A549 (cell line): Measurements from ENCODE around the gene SLC25A18. TPM values are rescaled to one million over a fixed set of nuclear protein-coding genes. Genes with fewer than 3 reads are reported as not detected.

ENCODE experiments used
- ATAC-seq, 2 experiments: fragments of 200-7000 bp in 1 of 2; fragments of >200 bp in 1 of 2; cut with Nextera tagmentation in 1 of 2; cut with Tn5 transposase in 1 of 2; 3 replicates each; pipeline versions ENCODE4 v1.8.0 to v1.9.1; 2018 to 2020; ENCODE audit warnings: mild to moderate bottlenecking in 1 of 2, moderate library complexity in 1 of 2
- CTCF ChIA-PET: fragments of 300-600 bp; sonication (Branson Sonifier 250); formaldehyde crosslinking; extraction: SDS; loops from one replicate; lab custom pipeline; 2021; ENCODE audit warnings: antibody characterized with exemption, inconsistent platforms; lab: Yijun Ruan, JAX
- POLR2A ChIA-PET: fragments of 350-600 bp; formaldehyde crosslinking; extraction: SDS; loops from one replicate; lab custom pipeline; 2021; ENCODE audit warnings: antibody characterized with exemption, inconsistent platforms; lab: Yijun Ruan, JAX
- DNase-seq, 2 experiments: peaks; one replicate each; pipeline versions ENCODE4 v3.0.0 to v3.0.0-alpha.2; 2011 to 2016; ENCODE audit warnings: low read depth in 1 of 2, low spot score in 1 of 2
- FAIRE-seq: peaks from 2 replicates; lab custom pipeline; 2011; peaks lifted over from hg19 to GRCh38; lab: Jason Lieb, UNC
- H3K27ac ChIP-seq, 2 experiments: fragments of >200 bp; sonication (Bioruptor Twin); formaldehyde crosslinking; 3 replicates each; pipeline ENCODE4 v1.5.1; 2016 to 2017
- H3K4me1 ChIP-seq: fragments of >200 bp; sonication (Bioruptor Twin); formaldehyde crosslinking; 3 replicates; pipeline ENCODE4 v1.6.1; 2016
- H3K4me2 ChIP-seq: fragments of >200 bp; sonication (Bioruptor Twin); formaldehyde crosslinking; 3 replicates; pipeline ENCODE4 v1.6.1; 2016
- H3K4me3 ChIP-seq: fragments of >200 bp; sonication (Bioruptor Twin); formaldehyde crosslinking; 3 replicates; pipeline ENCODE4 v1.5.1; 2016
- H3K9me3 ChIP-seq: fragments of >200 bp; sonication (Bioruptor Twin); formaldehyde crosslinking; 3 replicates; pipeline ENCODE4 v1.6.1; 2016
- BHLHE40 ChIP-seq: IDR thresholded peaks from 2 replicates; pipeline ENCODE4 v1.6.1; 2012; ENCODE audit warnings: low read depth, low read length, inconsistent platforms
- EHF ChIP-seq: fragments of 250-450 bp; sonication (Bioruptor Pico); IDR thresholded peaks from 2 replicates; pipeline ENCODE4 v1.5.0; 2020; ENCODE audit warnings: mild to moderate bottlenecking
- ESRRA ChIP-seq: fragments of 150-350 bp; IDR thresholded peaks from 2 replicates; pipeline ENCODE4 v1.6.1; 2014; ENCODE audit warnings: mild to moderate bottlenecking, low read length, borderline replicate concordance
- GATA3 ChIP-seq: IDR thresholded peaks from 2 replicates; pipeline ENCODE4 v1.6.1; 2012; ENCODE audit warnings: borderline replicate concordance
- HDAC2 ChIP-seq: fragments of 200-600 bp; sonication (generic); IDR thresholded peaks from 2 replicates; pipeline ENCODE4 v1.6.1; 2016
- HOXA7 ChIP-seq: fragments of 250-450 bp; sonication (Bioruptor Pico); IDR thresholded peaks from 2 replicates; pipeline ENCODE4 v1.5.0; 2020; ENCODE audit warnings: mild to moderate bottlenecking, moderate library complexity
- HOXB5 ChIP-seq: fragments of 250-450 bp; sonication (Bioruptor Pico); IDR thresholded peaks from 2 replicates; pipeline ENCODE4 v1.5.0; 2020; ENCODE audit warnings: mild to moderate bottlenecking, moderate library complexity
- JUN ChIP-seq, 2 experiments: fragments of >200 bp; sonication (Bioruptor Twin); formaldehyde crosslinking; IDR thresholded peaks; 2 replicates in 1 of 2; 3 replicates in 1 of 2; pipeline ENCODE4 v1.6.1; 2016 to 2017
- KDM1A ChIP-seq: fragments of 200-600 bp; sonication (generic); IDR thresholded peaks from 2 replicates; pipeline ENCODE4 v1.6.1; 2016; ENCODE audit warnings: low read depth, mild to moderate bottlenecking
- KDM5A ChIP-seq: fragments of 200-600 bp; sonication (generic); IDR thresholded peaks from 2 replicates; pipeline ENCODE4 v1.6.1; 2016; ENCODE audit warnings: antibody characterized with exemption, mild to moderate bottlenecking
- MAZ ChIP-seq: fragments of 150-350 bp; IDR thresholded peaks from 2 replicates; pipeline ENCODE4 v1.6.1; 2014; ENCODE audit warnings: antibody characterized with exemption, low read depth, low read length, borderline replicate concordance
- MYC ChIP-seq: IDR thresholded peaks from 2 replicates; pipeline ENCODE4 v1.6.1; 2012; ENCODE audit warnings: mild to moderate bottlenecking, inconsistent platforms, low read length, improper control_type of control experiment, borderline replicate concordance
- NFE2L2 ChIP-seq: fragments of 150-350 bp; conservative IDR thresholded peaks from 2 replicates; pipeline ENCODE4 v1.6.1; 2014; ENCODE audit warnings: low read length
- PHF8 ChIP-seq: fragments of 200-600 bp; sonication (generic); IDR thresholded peaks from 2 replicates; pipeline ENCODE4 v1.6.1; 2016; ENCODE audit warnings: low read depth, mild to moderate bottlenecking, antibody characterized with exemption, moderate library complexity, borderline replicate concordance
- POLR2A ChIP-seq: IDR thresholded peaks from 2 replicates; pipeline ENCODE4 v1.6.1; 2012; ENCODE audit warnings: mild to moderate bottlenecking, low read length
- RAD21 ChIP-seq, 2 experiments: fragments of >200 bp in 1 of 2; sonication (Bioruptor Twin) in 1 of 2; formaldehyde crosslinking in 1 of 2; IDR thresholded peaks in 1 of 2; conservative IDR thresholded peaks in 1 of 2; 2 replicates in 1 of 2; 3 replicates in 1 of 2; pipeline ENCODE4 v1.6.1; 2012 to 2018; ENCODE audit warnings: inconsistent platforms in 1 of 2
- RARB ChIP-seq: fragments of 250-450 bp; sonication (Bioruptor Pico); IDR thresholded peaks from 2 replicates; pipeline ENCODE4 v1.8.0; 2021; ENCODE audit warnings: mild to moderate bottlenecking, moderate library complexity
- TP53 ChIP-seq: fragments of 250-450 bp; sonication (Bioruptor Pico); IDR thresholded peaks from 2 replicates; pipeline ENCODE4 v1.5.0; 2021; ENCODE audit warnings: mild to moderate bottlenecking, moderate library complexity
- ZFP36 ChIP-seq: fragments of 450-650 bp; IDR thresholded peaks from 2 replicates; pipeline ENCODE4 v1.6.1; 2014; ENCODE audit warnings: borderline replicate concordance; ENCODE audit not compliant: partially characterized antibody
- WGBS: methylation state at CpG from one replicate; pipeline ENCODE4 v1.1.6; 2017; ENCODE audit errors: missing lambda C conversion rate; 5-methylcytosine and 5-hydroxymethylcytosine counted together
- polyA plus RNA-seq, 4 experiments: library from polyadenylated mRNA; depleted of rRNA in 3 of 4; stranded (reverse); fragments of >200 nt; fragmentation: RNase III in 1 of 4; extraction: RNeasy Plus Mini Kit Qiagen cat#74134 plus additional on column Dnase treatment in 1 of 4; gene quantifications; 2 replicates in 3 of 4; 3 replicates in 1 of 4; pipeline ENCODE4 v1.2.3, GENCODE V29; 2011 to 2017
- TF ChIP-seq, protein P1 (sequence below): fragments of 450-650 bp; IDR thresholded peaks from 2 replicates; pipeline ENCODE4 v1.6.1; 2014; ENCODE audit warnings: antibody characterized with exemption
- TF ChIP-seq, protein P2 (sequence below): fragments of 250-450 bp; sonication (Bioruptor Pico); IDR thresholded peaks from 2 replicates; pipeline ENCODE4 v1.5.0; 2021; ENCODE audit warnings: mild to moderate bottlenecking, moderate library complexity, borderline replicate concordance
- TF ChIP-seq, protein P3 (sequence below): fragments of 250-450 bp; sonication (Bioruptor Pico); IDR thresholded peaks from 2 replicates; pipeline ENCODE4 v1.5.0; 2020; ENCODE audit warnings: low read depth, mild to moderate bottlenecking, moderate library complexity

The SLC25A18 gene
- polyA plus RNA-seq, 2 of the 4 experiments (the other 2 are of a cell fraction): not detected

DNA sequence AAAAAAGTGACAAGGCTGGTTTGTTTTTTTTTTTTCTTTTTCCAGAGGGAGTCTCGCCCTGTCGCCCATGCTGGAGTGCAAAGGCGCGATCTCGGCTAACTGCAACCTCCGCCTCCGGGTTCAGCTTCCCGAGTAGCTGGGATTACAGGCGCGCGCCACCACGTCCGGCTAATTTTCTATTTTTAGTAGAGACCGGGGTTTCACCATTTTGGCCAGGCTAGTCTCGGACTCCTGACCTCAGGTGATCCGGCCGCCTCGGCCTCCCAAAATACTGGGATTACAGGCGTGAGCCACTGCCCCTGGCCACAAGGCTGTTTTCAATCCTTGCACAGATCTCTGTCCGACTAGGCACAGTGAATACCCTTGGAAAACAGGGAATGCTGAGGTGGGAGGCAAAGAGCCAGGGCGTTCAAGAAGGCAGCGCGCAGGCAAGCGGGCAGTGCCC lies 64.7 kb downstream of the SLC25A18 start:
- Histone ChIP-seq H3K4me1 (peaks cover 7% of the 10 kb centered on the region; the same call in 2 of the 3 replicates), H3K27ac (peak overlapping the region; percentile 90 to 97), H3K9me3 (no peaks in the 10 kb centered on the region), H3K4me3 (peak overlapping the region; percentile 96), H3K4me2 (peak overlapping the region; percentile 86)
- DNase-seq (no peak), FAIRE-seq (no peak), ATAC-seq (no peak; a peak in 1 of 6 replicates)
- CTCF ChIA-PET: no interaction called here
- TF ChIP-seq ZFP36 (no peak), MAZ (no peak), GATA3 (no peak)
- 11% methylated on average over 22 of the region's 24 CpGs for WGBS
- POLR2A ChIA-PET: no interaction called here

DNA sequence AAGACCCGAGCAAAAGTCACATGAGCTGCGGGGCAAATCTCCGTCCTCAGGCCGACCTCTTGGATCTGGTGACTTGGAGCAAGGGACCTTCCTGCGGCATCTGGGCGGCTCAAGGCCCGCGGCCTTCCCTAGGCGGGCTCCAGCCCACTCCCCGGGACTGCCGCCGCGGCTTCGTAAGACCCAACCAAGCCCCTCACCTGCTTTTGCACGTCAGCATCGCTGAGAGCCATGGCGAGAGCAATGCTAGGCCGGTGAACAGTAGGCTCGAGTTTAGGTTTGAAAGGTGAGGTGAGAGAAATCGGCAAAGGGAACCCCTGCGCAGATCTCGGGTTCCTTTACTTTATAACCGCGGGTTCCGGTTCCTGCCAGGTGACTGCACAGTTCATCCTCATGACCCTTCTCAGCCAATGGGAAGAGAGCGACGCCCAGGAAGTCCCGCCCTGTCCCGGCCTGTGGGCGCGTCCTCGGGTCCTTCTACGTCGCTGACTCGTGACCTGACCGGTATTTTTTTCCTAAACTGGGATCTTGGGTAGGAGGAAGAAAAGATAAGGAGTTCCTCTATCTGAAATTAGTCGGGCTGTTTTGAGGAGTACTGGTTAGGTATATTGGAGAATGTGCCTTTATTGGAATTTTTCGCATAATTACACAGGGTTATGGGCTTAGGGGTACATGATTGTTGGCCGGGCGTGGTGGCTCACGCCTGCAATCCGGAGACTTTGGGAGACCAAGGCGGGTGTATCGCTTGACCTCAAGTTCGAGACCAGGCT lies 65.3 kb downstream of the SLC25A18 start, which contains the start of gene ATP6V1E1:
Gene ATP6V1E1, minus strand, starts transcription at position 344 of the 767 bp plus-strand sequence. Its CDS starts 114 bp downstream, at position 230.
- ChIA-PET CTCF (no interaction called here), POLR2A (no interaction called here)
- WGBS: 2% methylated on average over 31 of the region's 45 CpGs
- no peak for FAIRE-seq
- H3K9me3 ChIP-seq: no peaks in the 10 kb centered on the region
- peak within 1 kb of the TSS; percentile 86 for H3K4me2 ChIP-seq
- ATAC-seq: peak; percentile 100
- H3K4me1 ChIP-seq: peaks cover 13% of the 10 kb centered on the region
- TF ChIP-seq JUN (IDR thresholded peaks at IDR 0.05) (peak in 1 of 2 experiments; percentile 67; a peak in 2 of 5 replicates), PHF8 (peak; percentile 60; the same call in 1 of the 2 replicates), KDM5A (peak; percentile 78), MYC (0 out of 2 replicates have a peak, but pooled peaks have one; percentile 35), BHLHE40 (no peak), POLR2A (peak; percentile 51), HOXB5 (CRISPR knock-in tag) (no peak), RARB (CRISPR knock-in tag) (no peak)
- TF ChIP-seq, protein P1, sequence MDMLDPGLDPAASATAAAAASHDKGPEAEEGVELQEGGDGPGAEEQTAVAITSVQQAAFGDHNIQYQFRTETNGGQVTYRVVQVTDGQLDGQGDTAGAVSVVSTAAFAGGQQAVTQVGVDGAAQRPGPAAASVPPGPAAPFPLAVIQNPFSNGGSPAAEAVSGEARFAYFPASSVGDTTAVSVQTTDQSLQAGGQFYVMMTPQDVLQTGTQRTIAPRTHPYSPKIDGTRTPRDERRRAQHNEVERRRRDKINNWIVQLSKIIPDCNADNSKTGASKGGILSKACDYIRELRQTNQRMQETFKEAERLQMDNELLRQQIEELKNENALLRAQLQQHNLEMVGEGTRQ: peak; percentile 94
- DNase-seq: peak; percentile 85 to 94
- peak within 1 kb of the TSS; percentile 90 to 97 for H3K27ac ChIP-seq
- H3K4me3 ChIP-seq: peak within 1 kb of the TSS; percentile 96

DNA sequence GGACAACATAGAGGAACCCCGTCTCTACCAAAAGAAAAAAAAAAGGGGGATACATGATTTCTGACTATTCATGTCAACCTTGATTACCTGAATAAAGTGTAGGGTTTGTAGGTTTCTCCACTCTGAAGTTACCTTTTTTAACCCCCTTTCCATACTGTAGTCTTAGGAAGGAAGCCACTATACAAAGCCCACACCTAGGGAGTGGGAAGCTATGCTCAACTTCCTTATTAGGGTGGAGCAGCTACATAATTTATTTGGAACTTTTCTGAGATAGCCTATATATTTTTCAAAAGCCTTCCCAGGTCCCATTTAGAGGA lies 65.8 kb downstream of the SLC25A18 start:
- TF ChIP-seq HOXA7 (CRISPR knock-in tag): no peak
- no peak for TF ChIP-seq NFE2L2
- TF ChIP-seq RAD21 (conservative IDR thresholded peaks at IDR 0.05 in 1 of 2, IDR thresholded peaks at IDR 0.05 in 1 of 2): no peak
- TF ChIP-seq TP53 (CRISPR knock-in tag): no peak
- TF ChIP-seq PHF8: no peak
- TF ChIP-seq, protein P1: no peak
- TF ChIP-seq, protein P2, sequence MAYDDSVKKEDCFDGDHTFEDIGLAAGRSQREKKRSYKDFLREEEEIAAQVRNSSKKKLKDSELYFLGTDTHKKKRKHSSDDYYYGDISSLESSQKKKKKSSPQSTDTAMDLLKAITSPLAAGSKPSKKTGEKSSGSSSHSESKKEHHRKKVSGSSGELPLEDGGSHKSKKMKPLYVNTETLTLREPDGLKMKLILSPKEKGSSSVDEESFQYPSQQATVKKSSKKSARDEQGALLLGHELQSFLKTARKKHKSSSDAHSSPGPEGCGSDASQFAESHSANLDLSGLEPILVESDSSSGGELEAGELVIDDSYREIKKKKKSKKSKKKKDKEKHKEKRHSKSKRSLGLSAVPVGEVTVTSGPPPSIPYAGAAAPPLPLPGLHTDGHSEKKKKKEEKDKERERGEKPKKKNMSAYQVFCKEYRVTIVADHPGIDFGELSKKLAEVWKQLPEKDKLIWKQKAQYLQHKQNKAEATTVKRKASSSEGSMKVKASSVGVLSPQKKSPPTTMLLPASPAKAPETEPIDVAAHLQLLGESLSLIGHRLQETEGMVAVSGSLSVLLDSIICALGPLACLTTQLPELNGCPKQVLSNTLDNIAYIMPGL (CRISPR knock-in tag): no peak
- no peak for TF ChIP-seq ESRRA
- TF ChIP-seq, protein P3, sequence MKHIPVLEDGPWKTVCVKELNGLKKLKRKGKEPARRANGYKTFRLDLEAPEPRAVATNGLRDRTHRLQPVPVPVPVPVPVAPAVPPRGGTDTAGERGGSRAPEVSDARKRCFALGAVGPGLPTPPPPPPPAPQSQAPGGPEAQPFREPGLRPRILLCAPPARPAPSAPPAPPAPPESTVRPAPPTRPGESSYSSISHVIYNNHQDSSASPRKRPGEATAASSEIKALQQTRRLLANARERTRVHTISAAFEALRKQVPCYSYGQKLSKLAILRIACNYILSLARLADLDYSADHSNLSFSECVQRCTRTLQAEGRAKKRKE (CRISPR knock-in tag): no peak
- no peak for TF ChIP-seq KDM1A
- no peak for TF ChIP-seq GATA3
- TF ChIP-seq HDAC2: no peak
- TF ChIP-seq EHF (CRISPR knock-in tag): no peak
- 0% methylated on average over 1 of the region's 1 CpG for WGBS
- Histone ChIP-seq H3K27ac (peak overlapping the region; percentile 90 to 97), H3K4me1 (peaks cover 19% of the 10 kb centered on the region), H3K4me3 (peak overlapping the region; percentile 96), H3K4me2 (peak overlapping the region; percentile 72), H3K9me3 (no peaks in the 10 kb centered on the region)
- ChIA-PET POLR2A (interaction anchor here (0.6 to 0.7 kb wide), 3 partner anchors 9 to 20 kb away, joined by 3 read pairs; partner anchors contain the start of gene BCL2L13), CTCF (no interaction called here)
- DNase-seq (no peak), FAIRE-seq (no peak), ATAC-seq (peak; percentile 39 to 46; a peak in 4 of 6 replicates)
